ENCODE data around the gene MRPL34. TPM values are rescaled to one million over a fixed set of nuclear protein-coding genes. Genes with fewer than 3 reads are reported as not detected.

Gene MRPL34
- total and polyA plus RNA-seq, 10 donors = 37.5 to 153 (median 74.7) TPM

DNA sequence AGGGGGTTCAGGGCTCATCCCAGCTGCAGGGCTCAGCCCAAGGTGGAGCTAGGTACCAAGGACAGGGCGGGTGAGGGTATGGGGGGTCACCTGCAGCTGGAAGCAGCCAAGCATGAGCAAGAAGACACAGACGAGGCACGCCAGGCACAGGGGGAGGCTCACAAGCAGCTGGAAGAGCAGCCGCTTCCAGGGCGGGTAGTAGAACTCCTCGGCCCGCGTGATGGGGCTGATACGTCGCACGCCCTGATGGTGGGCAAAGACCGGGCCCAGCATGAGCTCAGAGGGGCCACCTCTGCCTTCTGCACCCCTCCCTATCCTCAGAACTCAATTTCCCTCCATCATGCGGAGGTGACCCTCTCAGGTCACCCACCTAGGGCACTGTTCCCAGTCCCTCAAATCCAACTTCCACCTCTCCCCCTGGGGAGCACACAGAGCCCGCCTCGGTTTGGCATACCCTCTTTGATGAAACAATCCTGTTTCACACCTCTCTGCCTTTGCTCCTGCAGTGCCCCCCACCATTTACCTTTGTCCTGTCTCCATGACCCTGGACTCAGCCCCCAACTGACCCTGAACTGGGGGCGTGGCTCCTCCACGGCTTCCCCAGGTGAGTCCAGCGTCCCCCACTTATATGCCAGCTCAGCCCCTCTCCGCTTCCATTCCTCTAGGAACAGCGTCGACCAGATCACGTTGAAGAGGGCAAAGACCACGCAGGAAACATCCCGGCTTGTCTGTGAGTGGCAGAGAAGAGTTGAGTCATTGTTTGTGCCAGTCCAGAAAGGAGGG, 24.8 kb downstream of the MRPL34 start:
- Histone ChIP-seq H3K4me3 (no peak overlapping the region), H3K4me1 (peaks cover 20 to 57% (median 44%) of the 10 kb centered on the region in 6 donors), H3K9me3 (no peaks in the 10 kb centered on the region), H3K36me3 (peaks cover 0 to 8% (median 0%) of the 10 kb centered on the region in 6 donors), H3K27ac (no peak overlapping the region), H3K27me3 (replicated peaks in 1 of 7) (peaks cover 0 to 40% (median 21%) of the 10 kb centered on the region in 7 donors)
- no peak for DNase-seq
- TF ChIP-seq, protein P1, sequence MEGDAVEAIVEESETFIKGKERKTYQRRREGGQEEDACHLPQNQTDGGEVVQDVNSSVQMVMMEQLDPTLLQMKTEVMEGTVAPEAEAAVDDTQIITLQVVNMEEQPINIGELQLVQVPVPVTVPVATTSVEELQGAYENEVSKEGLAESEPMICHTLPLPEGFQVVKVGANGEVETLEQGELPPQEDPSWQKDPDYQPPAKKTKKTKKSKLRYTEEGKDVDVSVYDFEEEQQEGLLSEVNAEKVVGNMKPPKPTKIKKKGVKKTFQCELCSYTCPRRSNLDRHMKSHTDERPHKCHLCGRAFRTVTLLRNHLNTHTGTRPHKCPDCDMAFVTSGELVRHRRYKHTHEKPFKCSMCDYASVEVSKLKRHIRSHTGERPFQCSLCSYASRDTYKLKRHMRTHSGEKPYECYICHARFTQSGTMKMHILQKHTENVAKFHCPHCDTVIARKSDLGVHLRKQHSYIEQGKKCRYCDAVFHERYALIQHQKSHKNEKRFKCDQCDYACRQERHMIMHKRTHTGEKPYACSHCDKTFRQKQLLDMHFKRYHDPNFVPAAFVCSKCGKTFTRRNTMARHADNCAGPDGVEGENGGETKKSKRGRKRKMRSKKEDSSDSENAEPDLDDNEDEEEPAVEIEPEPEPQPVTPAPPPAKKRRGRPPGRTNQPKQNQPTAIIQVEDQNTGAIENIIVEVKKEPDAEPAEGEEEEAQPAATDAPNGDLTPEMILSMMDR (IDR thresholded peaks at IDR 0.05 in 8 of 11, conservative IDR thresholded peaks at IDR 0.05 in 3 of 11) = no peak
- TF ChIP-seq POLR2A (IDR thresholded peaks at IDR 0.05) = no peak
- TF ChIP-seq POLR2AphosphoS5 (IDR thresholded peaks at IDR 0.05) = no peak
- 87 to 90% (median 88%) methylated on average over 16 to 24 of the region's 24 CpGs for WGBS, 5 donors
- intact Hi-C loops (cut with DNase I; ENCODE audit: low total_unique reads) = no loop called here

DNA sequence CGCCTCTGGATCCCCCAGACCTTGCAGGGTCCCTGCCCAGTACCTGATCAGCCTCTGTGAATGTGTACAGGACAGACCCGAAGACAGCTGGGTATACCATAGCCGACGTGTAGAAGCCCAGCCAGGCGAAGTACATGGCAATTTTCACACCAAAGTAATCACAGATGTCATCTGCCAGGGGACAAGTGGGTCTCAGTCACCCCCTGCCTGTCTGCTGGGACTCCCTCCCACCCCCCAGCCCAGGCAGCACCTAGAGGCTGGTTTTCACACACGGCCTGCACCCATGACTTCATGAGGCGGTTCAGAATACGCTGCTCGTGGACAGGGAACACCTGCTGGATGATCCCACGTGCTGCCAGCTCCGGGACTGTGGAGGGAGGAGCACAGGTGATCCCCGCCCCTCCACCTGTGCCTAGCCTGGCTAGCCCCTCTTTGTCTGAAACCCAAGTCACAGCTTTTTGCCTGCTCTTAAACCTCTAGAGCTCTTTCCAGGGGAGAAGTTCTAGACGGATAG, 25.4 kb downstream of the MRPL34 start:
- H3K9me3 ChIP-seq = no peaks in the 10 kb centered on the region
- intact Hi-C loops (cut with DNase I; ENCODE audit: low total_unique reads) = no loop called here
- H3K27me3 ChIP-seq (replicated peaks in 1 of 7) = peaks cover 0 to 40% (median 21%) of the 10 kb centered on the region in 7 donors
- H3K4me3 ChIP-seq = no peak overlapping the region
- peaks cover 23 to 63% (median 50%) of the 10 kb centered on the region in 6 donors for H3K4me1 ChIP-seq
- H3K36me3 ChIP-seq = peaks cover 0 to 8% (median 0%) of the 10 kb centered on the region in 6 donors
- no peak for DNase-seq
- H3K27ac ChIP-seq = no peak overlapping the region
- WGBS, 5 donors = 84 to 93% (median 91%) methylated on average over 13 of the region's 13 CpGs
- TF ChIP-seq, protein P1 (IDR thresholded peaks at IDR 0.05 in 8 of 11, conservative IDR thresholded peaks at IDR 0.05 in 3 of 11) = no peak
- TF ChIP-seq POLR2AphosphoS5 (IDR thresholded peaks at IDR 0.05) = no peak
- TF ChIP-seq POLR2A (IDR thresholded peaks at IDR 0.05) = no peak

DNA sequence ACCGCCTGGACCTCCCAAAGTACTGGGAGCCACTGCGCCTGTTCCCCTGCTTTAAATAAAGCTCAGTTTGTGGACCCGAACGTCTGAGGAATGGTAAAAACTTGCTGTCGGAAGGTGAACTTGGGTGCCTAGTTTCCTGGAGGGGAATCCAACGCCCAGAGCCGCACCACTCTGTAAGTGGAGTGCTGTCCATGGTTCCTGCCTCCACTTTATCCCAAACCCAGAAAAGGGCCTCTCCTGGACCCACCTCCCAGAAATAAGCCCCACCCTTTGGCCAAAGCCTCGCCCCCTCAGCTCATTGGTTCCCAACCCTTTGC, 26.6 kb downstream of the MRPL34 start:
- WGBS, 5 donors = 86 to 94% (median 92%) methylated on average over 8 of the region's 8 CpGs
- no peak overlapping the region for H3K27ac ChIP-seq
- DNase-seq = no peak
- no peaks in the 10 kb centered on the region for H3K9me3 ChIP-seq
- intact Hi-C loops (cut with DNase I; ENCODE audit: low total_unique reads) = no loop called here
- no peak for TF ChIP-seq POLR2AphosphoS5 (IDR thresholded peaks at IDR 0.05)
- H3K36me3 ChIP-seq = peaks cover 0 to 8% (median 0%) of the 10 kb centered on the region in 6 donors
- H3K4me3 ChIP-seq = no peak overlapping the region
- peaks cover 23 to 74% (median 55%) of the 10 kb centered on the region in 6 donors for H3K4me1 ChIP-seq
- peaks cover 0 to 40% (median 21%) of the 10 kb centered on the region in 7 donors for H3K27me3 ChIP-seq (replicated peaks in 1 of 7)

DNA sequence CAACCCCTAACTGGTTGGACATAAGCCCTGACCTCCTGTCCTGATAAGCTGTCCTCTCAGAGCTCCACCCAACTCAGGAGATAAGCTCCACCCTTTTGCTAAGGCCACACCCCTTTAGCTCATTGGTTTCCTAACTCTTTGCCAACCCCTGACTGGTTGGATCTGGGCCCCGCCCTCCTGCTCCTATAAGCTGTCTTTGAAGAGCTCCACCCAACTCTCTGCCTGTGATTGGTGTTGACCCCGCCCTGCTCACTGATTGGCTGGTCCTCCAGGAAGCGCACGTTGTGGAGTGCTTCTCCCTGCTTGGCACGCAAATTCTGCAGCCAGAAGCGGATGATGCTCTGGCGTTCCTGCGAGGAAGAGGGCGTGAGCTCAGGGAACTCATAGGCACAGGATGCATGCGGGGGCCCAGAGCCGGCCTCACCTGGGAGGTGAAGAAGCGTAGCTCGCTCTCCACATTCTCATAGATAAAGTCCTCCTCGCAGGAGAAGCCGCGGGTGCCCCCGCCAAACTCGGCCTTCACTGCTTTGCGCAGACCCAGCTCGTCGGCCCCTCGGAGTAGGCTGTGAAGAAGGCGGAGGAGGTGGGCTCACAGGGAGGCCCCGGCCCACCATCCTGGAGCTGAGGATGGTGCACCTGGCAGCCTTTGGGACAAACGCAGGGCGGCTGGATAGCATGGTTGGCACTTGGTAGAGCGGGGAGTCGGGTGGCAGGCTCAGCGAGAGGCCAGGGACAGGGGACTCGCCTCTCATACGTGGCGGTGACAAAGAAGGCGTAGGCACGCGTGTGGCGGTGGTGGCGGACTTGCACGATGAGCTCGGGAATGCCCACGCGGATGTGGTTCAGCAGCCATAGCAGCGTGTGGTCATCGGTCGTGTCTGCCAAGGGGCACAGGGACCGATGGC, 27.3 kb downstream of the MRPL34 start:
- Histone ChIP-seq H3K4me3 (peak overlapping the region in 1 of 8 donors; percentile 60), H3K4me1 (peaks cover 25 to 74% (median 56%) of the 10 kb centered on the region in 6 donors), H3K27ac (no peak overlapping the region), H3K9me3 (no peaks in the 10 kb centered on the region), H3K36me3 (peaks cover 0 to 8% (median 0%) of the 10 kb centered on the region in 6 donors), H3K27me3 (replicated peaks in 1 of 7) (peaks cover 0 to 40% (median 21%) of the 10 kb centered on the region in 7 donors)
- 93 to 97% (median 96%) methylated on average over 42 to 45 of the region's 45 CpGs for WGBS, 5 donors
- TF ChIP-seq POLR2AphosphoS5 (IDR thresholded peaks at IDR 0.05) (no peak), POLR2A (IDR thresholded peaks at IDR 0.05) (no peak)
- TF ChIP-seq, protein P1 (IDR thresholded peaks at IDR 0.05 in 8 of 11, conservative IDR thresholded peaks at IDR 0.05 in 3 of 11) = no peak
- intact Hi-C loops (cut with DNase I; ENCODE audit: low total_unique reads) = no loop called here
- DNase-seq = peak; percentile 78
